Lower lobe of right lung (tissue), 2 donors: Measurements from ENCODE around the gene CAPN13. TPM values are rescaled to one million over a fixed set of nuclear protein-coding genes. Genes with fewer than 3 reads are reported as not detected.

Experiments
- ATAC-seq, 2 donors: fragments of 200-7000 bp; cut with Tn5 transposase; one replicate each; pipeline ENCODE4 v1.9.1; 2020 to 2022; ENCODE audit warnings: mild to moderate bottlenecking in 2 of 2, moderate library complexity in 2 of 2
- DNase-seq: peaks from one replicate; pipeline ENCODE4 v3.0.0-alpha.2; 2020
- H3K27ac ChIP-seq: fragments of 200-600 bp; one replicate; pipeline ENCODE4 v1.8.0; 2022
- H3K27me3 ChIP-seq: fragments of 200-600 bp; one replicate; pipeline ENCODE4 v1.8.0; 2022; ENCODE audit warnings: low read depth
- H3K36me3 ChIP-seq: fragments of 200-600 bp; one replicate; pipeline ENCODE4 v1.8.0; 2022; ENCODE audit warnings: mild to moderate bottlenecking
- H3K4me1 ChIP-seq: fragments of 200-600 bp; one replicate; pipeline ENCODE4 v1.8.0; 2022
- H3K4me3 ChIP-seq: fragments of 200-600 bp; one replicate; pipeline ENCODE4 v1.8.0; 2022; ENCODE audit warnings: mild to moderate bottlenecking
- H3K9me3 ChIP-seq: fragments of 200-600 bp; one replicate; pipeline ENCODE4 v1.8.0; 2022
- CTCF ChIP-seq: fragments of 200-600 bp; IDR thresholded peaks from one replicate; pipeline ENCODE4 v1.8.0; 2022; ENCODE audit warnings: antibody characterized with exemption, mild to moderate bottlenecking
- intact Hi-C: fragments of 100-400 bp; cut with DNase I; formaldehyde crosslinking; loops from one replicate; pipeline ENCODE4 v1.11.0; 2022
- total RNA-seq: library from RNA; stranded (reverse); fragmentation: NEBNext Ultra II Directional; extraction: Animal tissue kit (Norgen Biotek cat#: 25700); gene quantifications from one replicate; pipeline ENCODE4 v1.2.1, GENCODE V29; 2021
- donor health status: DM: no; HTN: yes; CAD: no; lungs with severe emphysema.

CAPN13 gene
- total RNA-seq, 1 donor from 2014 or later = 23.0 TPM

- Histone ChIP-seq H3K27ac (no peak overlapping the region), H3K4me3 (no peak overlapping the region), H3K27me3 (no peaks in the 10 kb centered on the region), H3K9me3 (no peaks in the 10 kb centered on the region), H3K4me1 (no peaks in the 10 kb centered on the region), H3K36me3 (no peaks in the 10 kb centered on the region)
- ATAC-seq (no peak), DNase-seq (no peak)
- intact Hi-C loops = no loop called here
- TF ChIP-seq CTCF = no peak
Observed at GRCh38 chr2:30826481-30826880, 19.2 kb upstream of the CAPN13 start.

- intact Hi-C loops = no loop called here
- no peaks in the 10 kb centered on the region for H3K36me3 ChIP-seq
- H3K4me1 ChIP-seq = no peaks in the 10 kb centered on the region
- ATAC-seq = no peak
- DNase-seq = no peak
- H3K9me3 ChIP-seq = no peaks in the 10 kb centered on the region
- no peaks in the 10 kb centered on the region for H3K27me3 ChIP-seq
- no peak overlapping the region for H3K27ac ChIP-seq
- no peak for TF ChIP-seq CTCF
- H3K4me3 ChIP-seq = no peak overlapping the region
Observed at GRCh38 chr2:30823452-30823851, 16.2 kb upstream of the CAPN13 start.

- Histone ChIP-seq H3K36me3 (no peaks in the 10 kb centered on the region), H3K4me1 (no peaks in the 10 kb centered on the region), H3K4me3 (no peak overlapping the region), H3K27me3 (no peaks in the 10 kb centered on the region), H3K27ac (no peak overlapping the region), H3K9me3 (no peaks in the 10 kb centered on the region)
- intact Hi-C loops = no loop called here
- no peak for TF ChIP-seq CTCF
- DNase-seq (no peak), ATAC-seq (no peak)
Observed at GRCh38 chr2:30821960-30822359, 14.7 kb upstream of the CAPN13 start.

- ATAC-seq = no peak
- intact Hi-C loops = no loop called here
- H3K27me3 ChIP-seq = no peaks in the 10 kb centered on the region
- H3K9me3 ChIP-seq = no peaks in the 10 kb centered on the region
- H3K27ac ChIP-seq = no peak overlapping the region
- DNase-seq = no peak
- no peak for TF ChIP-seq CTCF
- no peaks in the 10 kb centered on the region for H3K36me3 ChIP-seq
- no peak overlapping the region for H3K4me3 ChIP-seq
- H3K4me1 ChIP-seq = no peaks in the 10 kb centered on the region
Observed at GRCh38 chr2:30820381-30821055, 13.3 kb upstream of the CAPN13 start.

GRCh38 chr2:30809938-30810337 lies 2.7 kb upstream of the CAPN13 start:
- DNase-seq = no peak
- intact Hi-C loops = no loop called here
- no peak overlapping the region for H3K27ac ChIP-seq
- H3K4me1 ChIP-seq = peaks cover 5% of the 10 kb centered on the region
- no peaks in the 10 kb centered on the region for H3K9me3 ChIP-seq
- no peak overlapping the region for H3K4me3 ChIP-seq
- no peak for TF ChIP-seq CTCF
- ATAC-seq = no peak
- H3K36me3 ChIP-seq = no peaks in the 10 kb centered on the region
- no peaks in the 10 kb centered on the region for H3K27me3 ChIP-seq
